Mesenchymal stem cell (in vitro differentiated cells and primary cell): ENCODE results near the gene GFER.

Source experiments
- DNase-seq: peaks from one replicate; pipeline ENCODE4 v3.0.0-alpha.2; 2013
- H2AFZ ChIP-seq: one replicate; pipeline ENCODE4 v1.6.1; 2013; ENCODE audit warnings: low read depth, mild to moderate bottlenecking, control low read depth, inconsistent platforms, low read length, moderate library complexity
- H2AK5ac ChIP-seq: 2 replicates; pipeline ENCODE4 v1.6.1; 2013; ENCODE audit warnings: low read length, moderate library complexity, mild to moderate bottlenecking, inconsistent platforms; ENCODE audit not compliant: severe bottlenecking
- H2BK120ac ChIP-seq: one replicate; pipeline ENCODE4 v1.6.1; 2013; ENCODE audit warnings: low read depth, mild to moderate bottlenecking, inconsistent platforms, low read length, moderate library complexity
- H2BK12ac ChIP-seq, 2 experiments: one replicate each; pipeline ENCODE4 v1.6.1; 2013; ENCODE audit warnings: inconsistent platforms in 2 of 2, low read length in 2 of 2, mild to moderate bottlenecking in 2 of 2, moderate library complexity in 2 of 2, control low read depth in 1 of 2
- H2BK15ac ChIP-seq: one replicate; pipeline ENCODE4 v1.6.1; 2013; ENCODE audit warnings: mild to moderate bottlenecking, low read depth, inconsistent platforms; ENCODE audit not compliant: poor library complexity, severe bottlenecking
- H2BK5ac ChIP-seq: 2 replicates; pipeline ENCODE4 v1.6.1; 2013; ENCODE audit warnings: low read depth, mild to moderate bottlenecking, low read length, control low read depth, inconsistent platforms; ENCODE audit not compliant: poor library complexity, severe bottlenecking
- H3K14ac ChIP-seq, 2 experiments: one replicate each; pipeline ENCODE4 v1.6.1; 2013; ENCODE audit warnings: inconsistent platforms in 2 of 2, low read length in 2 of 2, control low read depth in 1 of 2, mild to moderate bottlenecking in 1 of 2, moderate library complexity in 1 of 2
- H3K18ac ChIP-seq, 2 experiments: one replicate each; pipeline ENCODE4 v1.6.1; 2013; ENCODE audit warnings: inconsistent platforms in 2 of 2, low read length in 2 of 2, control low read depth in 1 of 2, low read depth in 1 of 2, mild to moderate bottlenecking in 1 of 2
- H3K23ac ChIP-seq, 2 experiments: one replicate each; pipeline ENCODE4 v1.6.1; 2013; ENCODE audit warnings: inconsistent platforms in 2 of 2, low read length in 2 of 2, mild to moderate bottlenecking in 2 of 2, moderate library complexity in 2 of 2, control low read depth in 1 of 2
- H3K27ac ChIP-seq: 2 replicates; pipeline ENCODE4 v1.5.1; 2013; ENCODE audit warnings: mild to moderate bottlenecking, moderate library complexity, low read length, control low read depth, inconsistent platforms; ENCODE audit not compliant: poor library complexity, severe bottlenecking
- H3K27me3 ChIP-seq, 2 experiments: 2 replicates each; pipeline versions ENCODE4 v1.6.1 to v1.7.0; 2013; ENCODE audit warnings: low read length in 2 of 2, mild to moderate bottlenecking in 2 of 2, moderate library complexity in 2 of 2, control low read depth in 1 of 2, inconsistent platforms in 1 of 2; ENCODE audit not compliant: control insufficient read depth in 1 of 2, insufficient read depth in 1 of 2
- H3K36me3 ChIP-seq, 2 experiments: 2 replicates each; pipeline versions ENCODE4 v1.6.1 to v1.7.0; 2013; ENCODE audit warnings: low read length in 2 of 2, control low read depth in 1 of 2, inconsistent platforms in 1 of 2, low read depth in 1 of 2, mild to moderate bottlenecking in 1 of 2; ENCODE audit not compliant: insufficient read depth in 2 of 2, control insufficient read depth in 1 of 2
- H3K4ac ChIP-seq, 2 experiments: one replicate each; pipeline ENCODE4 v1.6.1; 2013; ENCODE audit warnings: inconsistent platforms in 2 of 2, low read length in 2 of 2, mild to moderate bottlenecking in 2 of 2, moderate library complexity in 2 of 2, control low read depth in 1 of 2, low read depth in 1 of 2
- H3K4me1 ChIP-seq: 2 replicates; pipeline ENCODE4 v1.6.1; 2013; ENCODE audit warnings: low read depth, low read length, control low read depth; ENCODE audit not compliant: control insufficient read depth, insufficient read depth
- H3K4me2 ChIP-seq: 2 replicates; pipeline ENCODE4 v1.6.1; 2013; ENCODE audit warnings: low read length, mild to moderate bottlenecking, inconsistent platforms; ENCODE audit not compliant: poor library complexity, severe bottlenecking
- H3K4me3 ChIP-seq, 2 experiments: 2 replicates each; pipeline versions ENCODE4 v1.5.1 to v1.7.0; 2013; ENCODE audit warnings: low read length in 2 of 2, mild to moderate bottlenecking in 2 of 2, control low read depth in 1 of 2, low read depth in 1 of 2; ENCODE audit not compliant: insufficient read depth in 1 of 2
- H3K79me1 ChIP-seq: replicated peaks from 2 replicates; pipeline ENCODE4 v1.6.1; 2013; ENCODE audit warnings: mild to moderate bottlenecking, control low read depth, low read length, inconsistent platforms; ENCODE audit not compliant: poor library complexity, severe bottlenecking
- H3K9ac ChIP-seq: 2 replicates; pipeline ENCODE4 v1.7.0; 2013; ENCODE audit warnings: mild to moderate bottlenecking, low read length, moderate library complexity
- H3K9me3 ChIP-seq: 2 replicates; pipeline ENCODE4 v1.7.0; 2013; ENCODE audit warnings: mild to moderate bottlenecking, low read length; ENCODE audit not compliant: control insufficient read depth
- H4K8ac ChIP-seq: one replicate; pipeline ENCODE4 v1.6.1; 2013; ENCODE audit warnings: inconsistent platforms, mild to moderate bottlenecking, low read length, moderate library complexity
- H4K91ac ChIP-seq: one replicate; pipeline ENCODE4 v1.6.1; 2013; ENCODE audit warnings: mild to moderate bottlenecking, low read length, inconsistent platforms
- WGBS: methylation state at CpG from one replicate; pipeline ENCODE4 v1.1.7; 2013; ENCODE audit warnings: mixed read lengths; 5-methylcytosine and 5-hydroxymethylcytosine counted together

Gene GFER

DNA sequence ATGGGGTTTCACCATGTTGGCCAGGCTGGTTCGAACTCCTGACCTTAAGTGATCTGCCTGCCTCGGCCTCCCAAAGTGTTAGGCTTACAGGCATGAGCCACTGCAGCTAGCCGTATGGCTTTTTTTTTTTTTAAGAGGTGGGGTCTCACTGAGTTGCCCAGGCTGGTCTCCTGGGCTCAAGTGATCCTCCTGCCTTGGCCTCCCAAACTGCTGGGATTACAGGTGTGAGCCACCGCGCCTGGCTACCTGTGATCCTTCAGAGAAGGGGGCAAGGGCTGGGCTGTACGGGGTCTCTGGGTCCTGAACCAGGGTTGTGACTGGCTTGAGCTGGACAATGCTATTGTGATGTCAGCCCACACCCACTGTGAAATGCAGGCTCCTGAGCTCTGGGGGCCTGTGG, 17.5 kb upstream of the GFER start, which contains the start of gene RNF151:
Gene RNF151, plus strand, starts transcription at position 397 of the 400 bp plus-strand sequence. CDS start 26 bp downstream, outside the sequence.
- H2BK5ac ChIP-seq = no peak within 1 kb of the TSS
- peaks cover 27% of the 10 kb centered on the region for H3K4me1 ChIP-seq
- 98% methylated on average over 6 of the region's 6 CpGs for WGBS

DNA sequence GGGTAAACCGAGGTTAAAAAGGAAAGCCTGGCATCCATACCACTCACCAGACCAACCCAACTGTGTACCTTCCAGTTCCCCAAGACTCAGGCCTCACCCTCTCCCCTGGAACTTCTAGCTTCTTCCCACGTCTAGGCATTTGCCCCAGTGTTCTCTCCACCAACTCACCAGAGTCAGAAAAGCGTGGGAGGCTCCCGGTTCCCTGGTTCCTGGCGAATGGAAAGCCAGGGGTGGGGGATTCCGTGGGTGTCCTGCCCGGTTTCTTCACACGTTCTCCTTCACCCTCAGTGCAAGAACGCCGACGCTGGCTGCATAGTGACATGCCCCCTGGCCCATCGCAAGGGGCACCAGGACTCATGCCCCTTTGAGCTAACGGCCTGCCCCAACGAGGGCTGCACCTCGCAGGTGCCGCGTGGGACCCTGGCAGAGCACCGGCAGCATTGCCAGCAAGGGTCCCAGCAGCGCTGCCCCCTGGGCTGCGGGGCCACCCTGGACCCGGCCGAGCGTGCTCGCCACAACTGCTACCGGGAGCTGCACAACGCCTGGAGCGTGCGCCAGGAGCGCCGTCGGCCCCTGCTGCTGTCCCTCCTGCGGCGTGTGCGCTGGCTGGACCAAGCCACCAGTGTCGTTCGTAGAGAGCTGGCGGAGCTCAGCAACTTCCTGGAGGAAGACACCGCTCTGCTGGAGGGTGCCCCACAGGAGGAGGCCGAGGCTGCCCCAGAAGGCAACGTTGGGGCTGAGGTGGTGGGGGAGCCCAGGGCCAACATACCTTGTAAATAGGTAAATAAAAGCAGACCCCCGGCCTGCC, 15.6 kb upstream of the GFER start:
- no peak overlapping the region for H2AFZ ChIP-seq
- peaks cover 12% of the 10 kb centered on the region for H3K79me1 ChIP-seq
- H3K9ac ChIP-seq = no peak overlapping the region
- H3K4me2 ChIP-seq = no peak overlapping the region
- peak overlapping the region in 1 of 2 experiments; percentile 46 for H3K4ac ChIP-seq
- DNase-seq = no peak
- no peak overlapping the region for H2BK120ac ChIP-seq
- no peak overlapping the region for H4K91ac ChIP-seq
- peaks cover 21% of the 10 kb centered on the region for H3K4me1 ChIP-seq
- H2BK15ac ChIP-seq = no peak overlapping the region
- no peak overlapping the region for H3K27ac ChIP-seq
- H2BK12ac ChIP-seq = no peak overlapping the region
- no peak overlapping the region for H3K14ac ChIP-seq
- H3K4me3 ChIP-seq = no peak overlapping the region
- H2BK5ac ChIP-seq = no peak overlapping the region
- peaks cover 4% of the 10 kb centered on the region for H3K9me3 ChIP-seq
- peaks cover 8 to 11% of the 10 kb centered on the region in 2 experiments for H3K36me3 ChIP-seq
- H3K23ac ChIP-seq = no peak overlapping the region
- 93% methylated on average over 41 of the region's 41 CpGs for WGBS
- no peak overlapping the region for H3K18ac ChIP-seq
- no peak overlapping the region for H2AK5ac ChIP-seq
- no peaks in the 10 kb centered on the region for H3K27me3 ChIP-seq
- no peak overlapping the region for H4K8ac ChIP-seq

More for the DNA sequence above, 17.5 kb upstream of the GFER start, which contains the start of gene RNF151:
- peak within 1 kb of the TSS in 1 of 2 experiments; percentile 91 for H3K4me3 ChIP-seq
- peak within 1 kb of the TSS; percentile 97 for H3K9ac ChIP-seq
- H2AFZ ChIP-seq = no peak within 1 kb of the TSS
- H3K36me3 ChIP-seq = peaks cover 26 to 28% of the 10 kb centered on the region in 2 experiments
- no peak within 1 kb of the TSS for H2BK120ac ChIP-seq
- no peak for DNase-seq
- H4K91ac ChIP-seq = no peak within 1 kb of the TSS
- H2BK15ac ChIP-seq = no peak within 1 kb of the TSS
- H3K14ac ChIP-seq = no peak within 1 kb of the TSS
- H3K4ac ChIP-seq = peak within 1 kb of the TSS in 1 of 2 experiments; percentile 20
- H3K27ac ChIP-seq = no peak within 1 kb of the TSS
- H2BK12ac ChIP-seq = peak within 1 kb of the TSS in 1 of 2 experiments; percentile 12
- H3K18ac ChIP-seq = no peak within 1 kb of the TSS
- peak within 1 kb of the TSS; percentile 92 for H3K4me2 ChIP-seq
- H3K79me1 ChIP-seq = peaks cover 10% of the 10 kb centered on the region
- peak within 1 kb of the TSS; percentile 53 for H2AK5ac ChIP-seq
- no peak within 1 kb of the TSS for H4K8ac ChIP-seq
- no peak within 1 kb of the TSS for H3K23ac ChIP-seq
- H3K27me3 ChIP-seq = no peaks in the 10 kb centered on the region
- peaks cover 4% of the 10 kb centered on the region for H3K9me3 ChIP-seq

DNA sequence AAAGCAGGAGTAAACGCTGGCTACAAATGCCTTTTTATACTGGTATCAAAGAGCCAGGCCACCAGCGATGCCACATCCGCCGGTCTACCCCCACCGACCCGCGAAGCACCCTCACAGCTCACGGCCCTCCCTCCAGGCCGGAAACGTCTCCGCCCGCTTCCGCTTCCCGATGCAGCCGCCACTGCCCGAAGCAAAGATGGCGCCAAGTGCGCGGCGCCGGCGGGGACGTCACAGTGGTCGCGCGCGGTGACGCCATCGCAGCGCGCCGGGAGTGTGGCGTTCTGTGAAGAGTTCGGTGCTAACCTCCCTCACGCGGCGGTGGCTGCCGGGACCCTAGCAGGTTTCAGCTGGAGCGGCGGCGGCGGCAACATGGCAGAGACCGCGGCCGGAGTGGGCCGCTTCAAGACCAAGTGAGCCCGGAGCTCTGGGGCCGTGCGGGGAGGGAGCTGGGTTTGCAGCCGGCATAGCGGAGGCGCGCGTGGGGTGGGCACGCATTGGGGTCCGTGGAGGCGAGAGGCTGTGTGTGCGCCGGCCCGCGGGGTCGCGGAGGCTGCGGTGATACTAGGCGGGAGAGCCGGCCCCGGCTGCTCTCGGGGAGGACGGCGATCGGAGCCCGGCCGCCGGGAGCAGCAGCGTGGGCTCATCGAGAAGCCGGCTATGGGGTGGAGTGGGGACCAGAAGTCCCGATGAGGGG, 12.1 kb upstream of the GFER start, which contains the start of gene TBL3:
Gene TBL3, plus strand, starts transcription at position 258 of the 694 bp plus-strand sequence. Its CDS starts 112 bp downstream, at position 370.
- H3K18ac ChIP-seq = peak within 1 kb of the TSS; percentile 81 to 90
- peak within 1 kb of the TSS; percentile 74 for H3K4me2 ChIP-seq
- H4K8ac ChIP-seq = peak within 1 kb of the TSS; percentile 95
- peak within 1 kb of the TSS in 1 of 2 experiments; percentile 49 for H3K23ac ChIP-seq
- H3K14ac ChIP-seq = peak within 1 kb of the TSS in 1 of 2 experiments; percentile 44
- peak within 1 kb of the TSS; percentile 93 for H3K9ac ChIP-seq
- H3K79me1 ChIP-seq = peaks cover 29% of the 10 kb centered on the region
- peak within 1 kb of the TSS; percentile 86 for H3K27ac ChIP-seq
- peak within 1 kb of the TSS; percentile 91 to 97 for H3K4me3 ChIP-seq
- peak within 1 kb of the TSS; percentile 3 for H2AK5ac ChIP-seq
- H3K36me3 ChIP-seq = peaks cover 28 to 38% of the 10 kb centered on the region in 2 experiments
- no peaks in the 10 kb centered on the region for H3K27me3 ChIP-seq
- peak within 1 kb of the TSS; percentile 75 for H4K91ac ChIP-seq
- H2AFZ ChIP-seq = peak within 1 kb of the TSS; percentile 84
- peak within 1 kb of the TSS; percentile 6 for H2BK15ac ChIP-seq
- WGBS = under 1% methylated on average over 70 of the region's 78 CpGs
- H3K9me3 ChIP-seq = no peaks in the 10 kb centered on the region
- H3K4ac ChIP-seq = peak within 1 kb of the TSS; percentile 41 to 92
- DNase-seq = peak; percentile 94
- no peak within 1 kb of the TSS for H2BK12ac ChIP-seq
- no peak within 1 kb of the TSS for H2BK120ac ChIP-seq
- peaks cover 23% of the 10 kb centered on the region for H3K4me1 ChIP-seq
- H2BK5ac ChIP-seq = no peak within 1 kb of the TSS

DNA sequence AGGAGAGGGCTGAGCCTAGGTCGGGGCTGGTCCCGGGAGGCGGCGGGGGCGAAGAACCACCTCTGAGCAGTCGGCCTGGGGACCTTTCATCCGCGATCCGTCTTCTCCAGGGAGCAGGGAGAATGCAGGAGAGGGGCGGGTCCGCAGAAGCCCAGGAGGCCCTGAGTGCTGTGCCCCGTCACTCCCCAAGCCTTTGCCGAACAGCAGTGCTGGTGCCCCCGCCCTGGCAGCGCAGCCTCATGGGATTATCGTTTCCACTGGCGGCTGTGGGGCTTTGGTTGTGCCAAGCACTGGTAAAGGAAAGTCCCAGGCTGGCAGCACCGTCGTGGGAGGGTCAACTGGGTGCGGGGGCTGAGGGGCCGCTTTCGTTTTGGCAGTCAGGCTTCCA, 11.5 kb upstream of the GFER start:
- peak overlapping the region; percentile 93 for H3K9ac ChIP-seq
- no peak overlapping the region for H2AFZ ChIP-seq
- H4K91ac ChIP-seq = no peak overlapping the region
- peaks cover 26% of the 10 kb centered on the region for H3K79me1 ChIP-seq
- H3K23ac ChIP-seq = no peak overlapping the region
- peak overlapping the region; percentile 74 for H3K4me2 ChIP-seq
- peak overlapping the region; percentile 91 to 97 for H3K4me3 ChIP-seq
- H2AK5ac ChIP-seq = no peak overlapping the region
- H3K36me3 ChIP-seq = peaks cover 32 to 39% of the 10 kb centered on the region in 2 experiments
- H3K4ac ChIP-seq = peak overlapping the region; percentile 29 to 41
- no peak overlapping the region for H3K18ac ChIP-seq
- peak; percentile 44 for DNase-seq
- H3K27me3 ChIP-seq = no peaks in the 10 kb centered on the region
- no peak overlapping the region for H2BK5ac ChIP-seq
- H3K4me1 ChIP-seq = peaks cover 21% of the 10 kb centered on the region
- H3K27ac ChIP-seq = no peak overlapping the region
- no peak overlapping the region for H2BK15ac ChIP-seq
- H4K8ac ChIP-seq = no peak overlapping the region
- H3K14ac ChIP-seq = no peak overlapping the region
- H2BK120ac ChIP-seq = no peak overlapping the region
- 11% methylated on average over 22 of the region's 22 CpGs for WGBS
- H3K9me3 ChIP-seq = no peaks in the 10 kb centered on the region
- H2BK12ac ChIP-seq = no peak overlapping the region
